Measurements from ENCODE around the gene OR12D1. TPM values are rescaled to one million over a fixed set of nuclear protein-coding genes. Genes with fewer than 3 reads are reported as not detected.
"Not testable (repeated sequence)": the region's sequence is repeated elsewhere in the genome, so short reads cannot be mapped to it uniquely, and the experiment has no call there.

OR12D1 gene
- total and polyA plus RNA-seq, 7 donors = not detected

- DNase-seq = no peak
- intact Hi-C loops (cut with DNase I) = no loop called here
- no peaks in the 10 kb centered on the region for H3K27me3 ChIP-seq
- H3K4me3 ChIP-seq = no peak overlapping the region
- WGBS, 2 donors = 13% methylated on average over 2 of the region's 2 CpGs
- H3K36me3 ChIP-seq = no peaks in the 10 kb centered on the region
- no peak overlapping the region for H3K27ac ChIP-seq
- TF ChIP-seq POLR2A (IDR thresholded peaks at IDR 0.05) = no peak
- H3K9me3 ChIP-seq = no peaks in the 10 kb centered on the region
- H3K4me1 ChIP-seq = no peaks in the 10 kb centered on the region
These were observed 9.8 kb downstream of the OR12D1 start for GRCh38 chr6:29424575-29424974.

- WGBS, 2 donors = 53 to 65% methylated on average over 1 of the region's 1 CpG
These were observed 10.3 kb downstream of the OR12D1 start for GRCh38 chr6:29425075-29425474.

GRCh38 chr6:29426654-29427053 is 11.9 kb downstream of the OR12D1 start:
- no peaks in the 10 kb centered on the region for H3K27me3 ChIP-seq
- no peak overlapping the region for H3K4me3 ChIP-seq
- H3K4me1 ChIP-seq = no peaks in the 10 kb centered on the region
- no peaks in the 10 kb centered on the region for H3K9me3 ChIP-seq
- 77 to 89% methylated on average over 3 of the region's 3 CpGs for WGBS, 2 donors
- H3K27ac ChIP-seq = no peak overlapping the region
- intact Hi-C loops (cut with DNase I) = no loop called here
- no peaks in the 10 kb centered on the region for H3K36me3 ChIP-seq
- DNase-seq = no peak
- TF ChIP-seq POLR2AphosphoS5 (IDR thresholded peaks at IDR 0.05) = no peak
- TF ChIP-seq EP300 (IDR thresholded peaks at IDR 0.05) = no peak
- TF ChIP-seq POLR2A (IDR thresholded peaks at IDR 0.05) = no peak
- TF ChIP-seq CTCF (IDR thresholded peaks at IDR 0.05) = no peak

More at GRCh38 chr6:29425075-29425474, 10.3 kb downstream of the OR12D1 start:
- Histone ChIP-seq H3K27ac (no peak overlapping the region), H3K4me3 (no peak overlapping the region), H3K27me3 (no peaks in the 10 kb centered on the region), H3K9me3 (no peaks in the 10 kb centered on the region), H3K36me3 (no peaks in the 10 kb centered on the region), H3K4me1 (no peaks in the 10 kb centered on the region)
- no peak for TF ChIP-seq CTCF (IDR thresholded peaks at IDR 0.05)
- TF ChIP-seq EP300 (IDR thresholded peaks at IDR 0.05) = no peak
- no peak for TF ChIP-seq POLR2AphosphoS5 (IDR thresholded peaks at IDR 0.05)
- TF ChIP-seq POLR2A (IDR thresholded peaks at IDR 0.05) = no peak
- intact Hi-C loops (cut with DNase I) = no loop called here
- DNase-seq = no peak

- H3K36me3 ChIP-seq; H3K27ac ChIP-seq; DNase-seq; H3K4me1 ChIP-seq; intact Hi-C loops (cut with DNase I); H3K9me3 ChIP-seq; H3K4me3 ChIP-seq; H3K27me3 ChIP-seq: not testable (repeated sequence)
- WGBS, 2 donors = 77 to 86% methylated on average over 18 of the region's 18 CpGs
These were observed 22.0 kb downstream of the OR12D1 start for GRCh38 chr6:29436730-29437129.

- Histone ChIP-seq H3K36me3 (no peaks in the 10 kb centered on the region), H3K4me3 (no peak within 1 kb of the TSS), H3K27me3 (no peaks in the 10 kb centered on the region), H3K4me1 (no peaks in the 10 kb centered on the region), H3K9me3 (no peaks in the 10 kb centered on the region), H3K27ac (no peak within 1 kb of the TSS)
- no peak for TF ChIP-seq POLR2A (IDR thresholded peaks at IDR 0.05)
- TF ChIP-seq POLR2AphosphoS5 (IDR thresholded peaks at IDR 0.05) = no peak
- no peak for TF ChIP-seq CTCF (IDR thresholded peaks at IDR 0.05)
- no peak for TF ChIP-seq EP300 (IDR thresholded peaks at IDR 0.05)
- intact Hi-C loops (cut with DNase I) = no loop called here
- DNase-seq = no peak
These were observed 24.3 kb downstream of the OR12D1 start, which contains the start of gene OR10C1 for GRCh38 chr6:29439006-29439405. TSS of gene OR10C1 (plus strand) at chr6:29439306. CDS start at chr6:29440016, 710 bp downstream.

GRCh38 chr6:29442719-29443118 is 28.0 kb downstream of the OR12D1 start:
- TF ChIP-seq POLR2A (IDR thresholded peaks at IDR 0.05) (no peak), EP300 (IDR thresholded peaks at IDR 0.05) (no peak), CTCF (IDR thresholded peaks at IDR 0.05) (no peak), POLR2AphosphoS5 (IDR thresholded peaks at IDR 0.05) (no peak)
- H3K9me3 ChIP-seq = no peaks in the 10 kb centered on the region
- no peaks in the 10 kb centered on the region for H3K36me3 ChIP-seq
- H3K27ac ChIP-seq = no peak overlapping the region
- H3K4me1 ChIP-seq = no peaks in the 10 kb centered on the region
- intact Hi-C loops (cut with DNase I) = no loop called here
- DNase-seq = no peak
- no peak overlapping the region for H3K4me3 ChIP-seq
- no peaks in the 10 kb centered on the region for H3K27me3 ChIP-seq
- WGBS, 2 donors = 86 to 94% methylated on average over 1 of the region's 1 CpG

GRCh38 chr6:29444031-29444430 is 29.3 kb downstream of the OR12D1 start:
- intact Hi-C loops (cut with DNase I); DNase-seq; H3K4me1 ChIP-seq; H3K9me3 ChIP-seq; H3K36me3 ChIP-seq; H3K27me3 ChIP-seq; H3K27ac ChIP-seq; H3K4me3 ChIP-seq: not testable (repeated sequence)
- 52 to 87% methylated on average over 1 of the region's 1 CpG for WGBS, 2 donors
